HCT116 (cell line): ENCODE results near the gene SUZ12. TPM values are rescaled to one million over a fixed set of nuclear protein-coding genes. Genes with fewer than 3 reads are reported as not detected.

Source experiments
- ATAC-seq: fragments of 200-7000 bp; cut with Tn5 transposase; 2 replicates; pipeline ENCODE4 v1.9.1; 2020; ENCODE audit warnings: mild to moderate bottlenecking, moderate library complexity
- BruUV-seq: library from RNA; stranded (reverse); fragments of 400-500 nt; replicated peaks from 2 replicates; lab custom pipeline; 2021; lab: Mats Ljungman, UMichigan
- CTCF ChIA-PET: fragments of 300-600 bp; sonication (Branson Sonifier 250); formaldehyde crosslinking; loops from one replicate; lab custom pipeline; 2021; ENCODE audit warnings: antibody characterized with exemption; lab: Charles Lee
- POLR2A ChIA-PET: fragments of 300-600, 350-600 bp; sonication (Branson Sonifier 250); formaldehyde crosslinking; loops from one replicate; lab custom pipeline; 2021; ENCODE audit warnings: antibody characterized with exemption; lab: Charles Lee
- RAD21 ChIA-PET, 2 experiments: fragments of 300-600 bp; sonication (Branson Sonifier 250); formaldehyde crosslinking; loops; one replicate each; lab custom pipeline; 2023; ENCODE audit warnings: low total read pairs in 2 of 2; ENCODE audit not compliant: uncharacterized antibody in 2 of 2, unreplicated experiment in 2 of 2, low non-redundant PET in 1 of 2; lab: Charles Lee
- DNase-seq: peaks from one replicate; pipeline ENCODE4 v3.0.0-alpha.2; 2010; ENCODE audit warnings: low read depth, low spot score
- H2AFZ ChIP-seq: fragments of 200-600 bp; shearing (Covaris generic), sonication (generic); 2 replicates; pipeline ENCODE4 v1.6.1; 2017; ENCODE audit warnings: low read depth, mixed run types, mixed read lengths, antibody characterized with exemption, low read length; ENCODE audit not compliant: poor library complexity, severe bottlenecking
- H3K27ac ChIP-seq: 2 replicates; pipeline ENCODE4 v1.5.1; 2012; ENCODE audit warnings: low read depth, low read length
- H3K27me3 ChIP-seq: fragments of 200-600 bp; sonication (generic); 2 replicates; pipeline ENCODE4 v1.6.1; 2016; ENCODE audit warnings: mixed run types, low read length, mixed read lengths; ENCODE audit not compliant: insufficient read depth
- H3K36me3 ChIP-seq, 2 experiments: fragments of 200-500 bp in 1 of 2; fragments of 200-600 bp in 1 of 2; sonication (Bioruptor generic) in 1 of 2; sonication (generic) in 1 of 2; 2 replicates each; pipeline versions ENCODE4 v1.5.1 to v1.6.1; 2014 to 2016; ENCODE audit warnings: low read length in 2 of 2, inconsistent platforms in 1 of 2, mixed read lengths in 1 of 2, mixed run types in 1 of 2; ENCODE audit not compliant: insufficient read depth in 2 of 2, control insufficient read depth in 1 of 2
- H3K4me1 ChIP-seq, 2 experiments: fragments of 200-600 bp in 1 of 2; sonication (generic) in 1 of 2; 2 replicates each; pipeline versions ENCODE4 v1.5.1 to v1.6.1; 2012 to 2017; ENCODE audit warnings: low read length in 2 of 2, inconsistent platforms in 1 of 2, mild to moderate bottlenecking in 1 of 2, mixed read lengths in 1 of 2, mixed run types in 1 of 2, moderate library complexity in 1 of 2; ENCODE audit not compliant: insufficient read depth in 2 of 2, control insufficient read depth in 1 of 2
- H3K4me2 ChIP-seq: fragments of 200-600 bp; sonication (generic); 2 replicates; pipeline ENCODE4 v1.6.1; 2017; ENCODE audit warnings: mixed run types, low read length, mixed read lengths
- H3K4me3 ChIP-seq, 2 experiments: fragments of 200-600 bp in 1 of 2; sonication (generic) in 1 of 2; replicated peaks in 1 of 2; 2 replicates each; pipeline ENCODE4 v1.5.1; 2011 to 2016; ENCODE audit warnings: low read length in 2 of 2, control low read depth in 1 of 2, low read depth in 1 of 2, mild to moderate bottlenecking in 1 of 2, mixed read lengths in 1 of 2, mixed run types in 1 of 2
- H3K79me2 ChIP-seq: fragments of 200-600 bp; sonication (generic); 2 replicates; pipeline ENCODE4 v1.6.1; 2017; ENCODE audit warnings: mild to moderate bottlenecking, mixed run types, low read length, moderate library complexity, mixed read lengths; ENCODE audit not compliant: insufficient read depth
- H3K9ac ChIP-seq: fragments of 200-600 bp; sonication (generic); 2 replicates; pipeline ENCODE4 v1.6.1; 2016; ENCODE audit warnings: low read length, mixed read lengths
- H3K9me2 ChIP-seq: fragments of 200-600 bp; sonication (generic), shearing (Covaris generic); 2 replicates; pipeline ENCODE4 v1.6.1; 2017; ENCODE audit warnings: mixed run types, mild to moderate bottlenecking, moderate library complexity; ENCODE audit not compliant: insufficient read depth
- H3K9me3 ChIP-seq, 2 experiments: fragments of 200-500 bp in 1 of 2; fragments of 200-600 bp in 1 of 2; sonication (Bioruptor generic) in 1 of 2; sonication (generic) in 1 of 2; 2 replicates each; pipeline ENCODE4 v1.6.1; 2014 to 2017; ENCODE audit warnings: low read length in 2 of 2, mixed read lengths in 2 of 2, inconsistent platforms in 1 of 2, low read depth in 1 of 2, mild to moderate bottlenecking in 1 of 2, mixed run types in 1 of 2, moderate library complexity in 1 of 2; ENCODE audit not compliant: control insufficient read depth in 1 of 2, insufficient read depth in 1 of 2
- H4K20me1 ChIP-seq: fragments of 200-600 bp; sonication (generic), shearing (Covaris generic); 2 replicates; pipeline ENCODE4 v1.6.1; 2017; ENCODE audit warnings: mixed run types, mild to moderate bottlenecking, moderate library complexity; ENCODE audit not compliant: insufficient read depth
- CEBPB ChIP-seq: IDR thresholded peaks from 2 replicates; pipeline ENCODE4 v1.6.1; 2012; ENCODE audit warnings: low read depth
- EGR1 ChIP-seq: IDR thresholded peaks from 2 replicates; pipeline ENCODE4 v1.6.1; 2012; ENCODE audit warnings: low read depth
- JUND ChIP-seq: IDR thresholded peaks from 2 replicates; pipeline ENCODE4 v1.6.1; 2012
- POLR2AphosphoS5 ChIP-seq: IDR thresholded peaks from 2 replicates; pipeline ENCODE4 v1.6.1; 2011; ENCODE audit warnings: mild to moderate bottlenecking, low read depth, low read length, moderate library complexity
- RAD21 ChIP-seq: IDR thresholded peaks from 2 replicates; pipeline ENCODE4 v1.6.1; 2012; ENCODE audit warnings: low read depth, mild to moderate bottlenecking
- SP1 ChIP-seq: IDR thresholded peaks from 2 replicates; pipeline ENCODE4 v1.6.1; 2012; ENCODE audit warnings: low read depth
- YY1 ChIP-seq: IDR thresholded peaks from 2 replicates; pipeline ENCODE4 v1.6.1; 2011; ENCODE audit warnings: low read length, low read depth, moderate library complexity, mild to moderate bottlenecking; ENCODE audit not compliant: insufficient replicate concordance; ENCODE audit errors: extremely low read depth
- ZFX ChIP-seq: fragments of 450-650 bp; IDR thresholded peaks from 2 replicates; pipeline ENCODE4 v1.6.1; 2017
- intact Hi-C: fragments of 100-400 bp; cut with micrococcal nuclease; formaldehyde crosslinking; loops from 2 replicates; pipeline ENCODE4 v1.10.0; 2022
- total RNA-seq: library from RNA; stranded (reverse); gene quantifications from one replicate; pipeline ENCODE4 v1.2.1, GENCODE V29; 2021; ENCODE audit not compliant: unreplicated experiment
- TF ChIP-seq, protein P1 (sequence below), 3 experiments: fragments of 200-600 bp in 1 of 3; sonication (generic) in 1 of 3; IDR thresholded peaks in 2 of 3; conservative IDR thresholded peaks in 1 of 3; 2 replicates each; pipeline ENCODE4 v1.5.1; 2012 to 2017; ENCODE audit warnings: low read depth in 2 of 3, low read length in 2 of 3, antibody characterized with exemption in 1 of 3, borderline replicate concordance in 1 of 3, control low read depth in 1 of 3, mild to moderate bottlenecking in 1 of 3, mixed read lengths in 1 of 3, mixed run types in 1 of 3, moderate library complexity in 1 of 3; ENCODE audit not compliant: insufficient read depth in 1 of 3
- TF ChIP-seq, protein P2 (sequence below): IDR thresholded peaks from 2 replicates; pipeline ENCODE4 v1.6.1; 2012
- TF ChIP-seq, protein P3 (sequence below): IDR thresholded peaks from 2 replicates; pipeline ENCODE4 v1.6.1; 2012; ENCODE audit warnings: low read depth

The SUZ12 gene
- total RNA-seq, 1 experiment from 2014 or later, result 44.9 TPM

DNA sequence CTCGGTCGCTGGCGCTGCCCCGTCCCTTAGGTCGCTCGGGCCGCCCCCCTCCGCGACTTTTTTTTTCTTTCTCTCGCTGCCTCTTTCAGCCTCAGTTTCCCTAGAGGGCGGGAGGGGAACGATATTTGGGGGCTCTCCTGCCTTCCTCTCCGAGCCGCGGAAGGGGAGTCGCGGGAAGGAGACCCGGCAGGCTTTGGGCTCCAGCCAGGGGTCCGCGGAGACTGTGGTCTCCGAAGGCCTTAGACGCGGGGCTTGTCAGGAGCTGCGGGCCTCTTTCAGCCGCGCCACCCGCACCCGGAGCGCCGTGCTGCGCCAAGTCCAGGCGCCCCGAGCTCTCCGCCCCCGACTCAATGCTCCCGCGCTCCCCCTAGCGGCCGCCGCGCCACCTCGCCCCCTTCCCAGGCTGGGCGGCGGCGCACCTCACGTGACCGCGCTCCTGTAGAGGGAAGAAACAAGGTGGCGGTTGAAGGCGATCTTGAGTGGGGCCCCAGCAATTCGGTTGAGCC, 70.2 kb downstream of the SUZ12 start, which contains the start of gene LRRC37B:
TSS of gene LRRC37B (plus strand) at position 427 of the 506 bp plus-strand sequence. CDS start 14,010 bp downstream, outside the sequence.
- Histone ChIP-seq H3K79me2 (peaks cover 16% of the 10 kb centered on the region), H3K36me3 (no peaks in the 10 kb centered on the region), H4K20me1 (no peaks in the 10 kb centered on the region; the same call in 1 of the 2 replicates), H2AFZ (peak within 1 kb of the TSS; percentile 92), H3K27ac (peak within 1 kb of the TSS; percentile 63; the same call in 1 of the 2 replicates), H3K4me2 (peak within 1 kb of the TSS; percentile 97), H3K4me3 (peak within 1 kb of the TSS; percentile 74), H3K4me1 (peaks cover 4 to 14% of the 10 kb centered on the region in 2 experiments), H3K9ac (peak within 1 kb of the TSS; percentile 65), H3K27me3 (no peaks in the 10 kb centered on the region), H3K9me3 (no peaks in the 10 kb centered on the region), H3K9me2 (no peaks in the 10 kb centered on the region)
- BruUV-seq, result no TSS peak
- RAD21 ChIA-PET, result no interaction called here
- POLR2A ChIA-PET, result interaction anchor here (1.1 kb wide), 1 partner anchor 9 kb away, joined by 3 read pairs; no protein-coding TSS in a partner anchor
- intact Hi-C loops, result no loop called here
- peak; percentile 68 for TF ChIP-seq POLR2AphosphoS5
- TF ChIP-seq EGR1, result peak; percentile 89
- no peak for TF ChIP-seq SP1
- TF ChIP-seq, protein P1, sequence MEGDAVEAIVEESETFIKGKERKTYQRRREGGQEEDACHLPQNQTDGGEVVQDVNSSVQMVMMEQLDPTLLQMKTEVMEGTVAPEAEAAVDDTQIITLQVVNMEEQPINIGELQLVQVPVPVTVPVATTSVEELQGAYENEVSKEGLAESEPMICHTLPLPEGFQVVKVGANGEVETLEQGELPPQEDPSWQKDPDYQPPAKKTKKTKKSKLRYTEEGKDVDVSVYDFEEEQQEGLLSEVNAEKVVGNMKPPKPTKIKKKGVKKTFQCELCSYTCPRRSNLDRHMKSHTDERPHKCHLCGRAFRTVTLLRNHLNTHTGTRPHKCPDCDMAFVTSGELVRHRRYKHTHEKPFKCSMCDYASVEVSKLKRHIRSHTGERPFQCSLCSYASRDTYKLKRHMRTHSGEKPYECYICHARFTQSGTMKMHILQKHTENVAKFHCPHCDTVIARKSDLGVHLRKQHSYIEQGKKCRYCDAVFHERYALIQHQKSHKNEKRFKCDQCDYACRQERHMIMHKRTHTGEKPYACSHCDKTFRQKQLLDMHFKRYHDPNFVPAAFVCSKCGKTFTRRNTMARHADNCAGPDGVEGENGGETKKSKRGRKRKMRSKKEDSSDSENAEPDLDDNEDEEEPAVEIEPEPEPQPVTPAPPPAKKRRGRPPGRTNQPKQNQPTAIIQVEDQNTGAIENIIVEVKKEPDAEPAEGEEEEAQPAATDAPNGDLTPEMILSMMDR (IDR thresholded peaks at IDR 0.05 in 2 of 3, conservative IDR thresholded peaks at IDR 0.05 in 1 of 3; ENCODE audit: borderline replicate concordance in 1 of 3, insufficient read depth in 1 of 3, low read depth in 2 of 3, low read length in 2 of 3), result peak; percentile 66 to 90 (median 71)
- peak; percentile 45 for TF ChIP-seq RAD21
- TF ChIP-seq YY1, result peak; percentile 63
- TF ChIP-seq ZFX, result no peak
- TF ChIP-seq, protein P2, sequence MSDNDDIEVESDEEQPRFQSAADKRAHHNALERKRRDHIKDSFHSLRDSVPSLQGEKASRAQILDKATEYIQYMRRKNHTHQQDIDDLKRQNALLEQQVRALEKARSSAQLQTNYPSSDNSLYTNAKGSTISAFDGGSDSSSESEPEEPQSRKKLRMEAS, result peak; percentile 81
- TF ChIP-seq CEBPB, result no peak
- TF ChIP-seq, protein P3, sequence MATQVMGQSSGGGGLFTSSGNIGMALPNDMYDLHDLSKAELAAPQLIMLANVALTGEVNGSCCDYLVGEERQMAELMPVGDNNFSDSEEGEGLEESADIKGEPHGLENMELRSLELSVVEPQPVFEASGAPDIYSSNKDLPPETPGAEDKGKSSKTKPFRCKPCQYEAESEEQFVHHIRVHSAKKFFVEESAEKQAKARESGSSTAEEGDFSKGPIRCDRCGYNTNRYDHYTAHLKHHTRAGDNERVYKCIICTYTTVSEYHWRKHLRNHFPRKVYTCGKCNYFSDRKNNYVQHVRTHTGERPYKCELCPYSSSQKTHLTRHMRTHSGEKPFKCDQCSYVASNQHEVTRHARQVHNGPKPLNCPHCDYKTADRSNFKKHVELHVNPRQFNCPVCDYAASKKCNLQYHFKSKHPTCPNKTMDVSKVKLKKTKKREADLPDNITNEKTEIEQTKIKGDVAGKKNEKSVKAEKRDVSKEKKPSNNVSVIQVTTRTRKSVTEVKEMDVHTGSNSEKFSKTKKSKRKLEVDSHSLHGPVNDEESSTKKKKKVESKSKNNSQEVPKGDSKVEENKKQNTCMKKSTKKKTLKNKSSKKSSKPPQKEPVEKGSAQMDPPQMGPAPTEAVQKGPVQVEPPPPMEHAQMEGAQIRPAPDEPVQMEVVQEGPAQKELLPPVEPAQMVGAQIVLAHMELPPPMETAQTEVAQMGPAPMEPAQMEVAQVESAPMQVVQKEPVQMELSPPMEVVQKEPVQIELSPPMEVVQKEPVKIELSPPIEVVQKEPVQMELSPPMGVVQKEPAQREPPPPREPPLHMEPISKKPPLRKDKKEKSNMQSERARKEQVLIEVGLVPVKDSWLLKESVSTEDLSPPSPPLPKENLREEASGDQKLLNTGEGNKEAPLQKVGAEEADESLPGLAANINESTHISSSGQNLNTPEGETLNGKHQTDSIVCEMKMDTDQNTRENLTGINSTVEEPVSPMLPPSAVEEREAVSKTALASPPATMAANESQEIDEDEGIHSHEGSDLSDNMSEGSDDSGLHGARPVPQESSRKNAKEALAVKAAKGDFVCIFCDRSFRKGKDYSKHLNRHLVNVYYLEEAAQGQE, result no peak
- no peak for TF ChIP-seq JUND
- DNase-seq, result peak; percentile 42
- peak; percentile 95 for ATAC-seq
- CTCF ChIA-PET, result interaction anchor here (0.6 to 1.6 kb wide), 6 partner anchors 8 to 132 kb away, joined by 3 to 12 read pairs (median 4); no protein-coding TSS in a partner anchor
